ENCODE measurements around the gene NR4A3. TPM values are rescaled to one million over a fixed set of nuclear protein-coding genes. Genes with fewer than 3 reads are reported as not detected.

Gene NR4A3
- total RNA-seq, 1 experiment from 2014 or later = 0.17 TPM

DNA sequence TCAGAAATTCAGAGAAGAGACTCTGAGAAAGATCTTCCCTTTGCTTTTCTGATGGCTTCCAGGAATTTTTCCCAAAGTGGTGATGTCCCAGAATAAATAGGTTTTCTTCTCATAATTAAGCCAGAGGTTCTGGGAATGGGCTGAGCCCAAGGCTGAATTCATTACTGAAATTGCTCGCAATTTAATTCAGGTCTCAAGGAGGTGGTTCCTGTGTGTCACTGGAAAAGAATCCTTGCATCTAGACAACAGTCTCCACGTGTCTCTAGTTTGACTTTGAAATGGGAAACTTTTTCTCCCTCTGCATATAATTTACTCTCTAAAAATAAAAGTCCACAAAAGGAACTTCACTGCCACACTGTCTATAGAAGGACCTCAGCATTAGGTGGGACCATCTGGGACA lies 57.0 kb downstream of the NR4A3 start:
- DNase-seq (ENCODE audit: low read depth) = peak; percentile 59

DNA sequence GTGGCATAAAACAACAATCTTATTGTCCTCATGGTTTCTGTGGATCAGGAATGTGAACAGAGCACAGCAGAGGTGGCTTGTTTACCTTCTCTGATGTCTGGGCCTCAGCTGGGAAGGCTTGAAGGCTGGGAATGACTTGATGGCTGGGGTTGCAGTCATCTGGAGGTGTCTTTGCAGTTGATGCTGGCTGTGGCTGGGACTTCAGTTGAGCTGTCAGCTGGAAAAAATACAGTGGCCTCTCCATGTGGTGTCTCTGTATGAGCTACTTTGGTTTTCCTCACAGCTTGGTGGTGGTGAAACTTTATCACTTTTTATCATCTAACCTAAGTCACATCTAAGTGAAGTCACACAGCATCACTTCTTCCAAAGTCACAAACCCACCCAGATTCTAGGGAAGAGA lies 60.1 kb downstream of the NR4A3 start:
- no peak for DNase-seq (ENCODE audit: low read depth)

- DNase-seq (ENCODE audit: low read depth) = no peak
Observed at GRCh38 chr9:99885747-99886146, 64.1 kb downstream of the NR4A3 start.

DNA sequence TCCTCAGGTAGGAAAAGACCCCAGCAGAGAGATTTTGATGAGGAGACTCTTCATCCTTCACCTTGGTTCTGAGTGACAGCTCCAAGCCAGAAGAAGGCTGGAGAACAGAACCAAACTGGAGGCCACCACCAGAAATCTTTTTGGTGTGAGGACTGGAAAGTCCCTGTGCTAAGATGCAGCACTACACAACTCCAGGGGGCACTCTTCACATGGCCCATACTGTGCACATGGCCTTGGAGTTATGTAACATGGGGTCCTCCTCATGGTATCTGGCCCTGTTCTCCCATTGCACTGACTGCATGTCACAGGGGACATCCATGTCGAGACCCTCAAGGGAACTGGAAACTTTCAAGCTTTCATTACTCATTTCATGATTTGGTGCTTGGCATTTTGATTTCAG lies 67.4 kb downstream of the NR4A3 start:
- no peak for DNase-seq (ENCODE audit: low read depth)

DNA sequence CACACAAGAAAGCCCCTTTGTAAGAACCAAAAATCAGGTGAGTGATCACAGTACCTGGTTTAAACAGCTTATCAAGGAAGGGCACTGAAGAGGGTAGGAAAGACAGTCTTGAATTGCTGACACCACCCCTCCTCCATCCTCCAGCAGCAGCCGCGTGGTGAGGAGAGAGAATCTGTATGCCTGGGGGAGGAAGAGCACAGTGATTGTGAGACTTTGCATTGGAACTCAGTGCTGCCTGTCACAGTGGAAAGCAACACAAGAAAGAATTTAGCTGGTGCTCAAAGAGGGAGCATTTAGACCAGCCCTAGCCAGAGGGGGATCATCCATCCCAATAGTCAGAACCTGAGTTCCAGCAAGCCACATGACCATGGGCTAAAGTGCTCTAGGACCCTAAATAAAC lies 73.1 kb downstream of the NR4A3 start:
- DNase-seq (ENCODE audit: low read depth) = no peak

DNA sequence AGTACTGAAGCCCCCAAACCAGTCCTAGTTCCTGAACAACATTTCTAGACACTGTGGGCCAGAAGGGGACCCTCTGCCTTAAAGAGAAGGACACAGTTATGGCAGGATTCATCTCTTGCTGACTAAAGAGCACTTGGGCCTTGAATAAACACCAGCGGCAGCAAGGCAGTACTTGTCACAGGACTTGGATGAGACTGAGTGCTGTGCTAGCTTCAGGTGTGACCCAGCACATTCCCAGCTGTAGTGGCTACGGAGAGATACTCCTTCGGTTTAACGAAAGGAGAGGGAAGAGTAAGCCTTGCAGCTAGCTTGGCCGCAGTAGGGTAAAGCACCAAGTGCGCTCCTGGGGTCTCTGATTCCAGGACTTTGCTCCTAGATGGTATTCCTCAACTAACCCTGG lies 73.8 kb downstream of the NR4A3 start:
- DNase-seq (ENCODE audit: low read depth) = no peak

GRCh38 chr9:99896119-99896518 lies 74.4 kb downstream of the NR4A3 start:
- DNase-seq (ENCODE audit: low read depth) = no peak

- DNase-seq (ENCODE audit: low read depth) = no peak
Observed at GRCh38 chr9:99903393-99903792, 81.7 kb downstream of the NR4A3 start.

GRCh38 chr9:99905833-99906402 lies 84.2 kb downstream of the NR4A3 start:
- DNase-seq (ENCODE audit: low read depth) = peak; percentile 32

DNA sequence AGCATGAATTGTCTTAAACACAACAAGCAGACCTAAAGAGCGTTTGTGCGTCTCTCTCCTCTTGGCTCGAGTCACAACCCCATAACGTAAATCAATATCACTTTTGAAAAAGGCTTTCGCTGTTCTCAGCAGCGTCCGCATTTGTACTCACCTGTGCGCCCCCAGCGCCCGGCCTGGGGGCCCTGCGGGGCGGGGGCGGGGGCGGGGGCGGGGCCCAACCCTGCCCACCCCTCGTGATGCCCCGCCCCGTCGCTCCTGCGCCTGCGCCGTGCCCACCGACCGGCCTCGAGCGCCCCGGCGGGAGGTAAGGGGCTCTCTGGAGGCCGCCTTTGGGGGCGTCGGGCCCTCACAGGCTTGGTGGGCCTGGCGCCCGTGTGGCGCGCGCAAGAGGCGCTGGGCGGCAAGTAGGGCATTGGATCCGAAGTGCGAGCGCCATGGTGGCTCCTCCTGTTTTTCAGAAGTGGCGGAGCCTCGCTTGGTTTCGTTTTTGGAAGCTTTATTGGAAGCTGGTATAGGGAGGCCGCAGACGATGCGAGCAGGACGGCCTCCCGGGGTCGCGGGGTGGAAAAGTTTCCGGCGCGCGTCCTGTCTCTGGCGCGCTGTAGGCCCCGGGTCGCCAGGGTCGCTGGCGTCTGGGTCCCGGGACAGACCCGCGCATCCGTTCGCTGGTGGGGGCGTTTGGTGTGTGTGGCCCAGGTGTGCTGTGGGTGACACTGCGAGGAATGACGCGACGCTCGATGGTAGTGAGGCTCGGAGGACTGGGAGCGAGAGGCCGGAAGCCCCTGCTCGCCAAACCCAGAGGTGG lies 84.9 kb downstream of the NR4A3 start, which contains the start of gene STX17:
Gene STX17, plus strand, starts transcription at position 252 of the 805 bp plus-strand sequence. CDS start 8,586 bp downstream, outside the sequence.
- DNase-seq (ENCODE audit: low read depth) = peak; percentile 83

GRCh38 chr9:99907208-99907532 lies 85.5 kb downstream of the NR4A3 start:
- DNase-seq (ENCODE audit: low read depth) = no peak

DNA sequence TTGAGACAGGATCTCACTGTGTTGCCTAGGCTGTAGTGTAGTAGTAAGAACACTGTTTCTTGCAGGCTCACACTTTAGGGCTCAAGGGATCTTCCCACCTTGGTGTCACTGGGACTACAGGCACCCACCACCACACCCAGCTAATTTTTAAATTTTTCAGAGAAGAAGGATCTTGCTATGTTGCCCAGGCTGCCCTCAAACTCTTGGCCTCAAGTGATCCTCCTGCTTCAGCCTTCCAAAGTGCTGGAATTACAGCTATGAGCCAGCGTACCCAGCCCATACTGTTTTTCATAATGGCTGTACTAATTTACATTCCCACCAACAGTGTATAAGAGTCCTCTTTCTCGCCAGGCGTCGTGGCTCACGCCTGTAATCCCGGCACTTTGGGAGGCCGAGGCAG lies 89.9 kb downstream of the NR4A3 start:
- DNase-seq (ENCODE audit: low read depth) = no peak

Other genes starting within 250 kb of the NR4A3 start
- gene STX17, start 84.8 kb downstream of the NR4A3 start, total RNA-seq (2014; rRNA removed; shearing (Covaris generic)) = 15.3 and 34.8 TPM in 2 replicates